Naive thymus-derived CD8-positive, alpha-beta T cell (primary cell): ENCODE measurements around the gene PREB. TPM values are rescaled to one million over a fixed set of nuclear protein-coding genes. Genes with fewer than 3 reads are reported as not detected.

ENCODE experiments used
- ATAC-seq, 2 donors: fragments of 150-1000 bp; cut with Tn5 transposase in 1 of 2; sonication (Bioruptor Pico), chemical (Tn5 transposase) in 1 of 2; 1 replicate in 1 of 2; 2 replicates in 1 of 2; pipeline ENCODE4 v1.10.0; 2021; ENCODE audit warnings: mild to moderate bottlenecking in 2 of 2, moderate library complexity in 2 of 2
- POLR2A ChIA-PET: fragments of 350-600 bp; sonication (Branson Sonifier 250); formaldehyde crosslinking; loops from one replicate; lab custom pipeline; 2021; ENCODE audit warnings: antibody characterized with exemption; lab: Charles Lee
- DNase-seq, 10 donors: peaks; one replicate each; pipeline versions ENCODE4 v3.0.0 to v3.0.0-alpha.2; 2020 to 2022
- H3K27ac Mint-ChIP-seq, 10 donors: one replicate each; pipeline ENCODE4 v1.8.0; 2020 to 2022; ENCODE audit warnings: mild to moderate bottlenecking in 10 of 10, mixed read lengths in 10 of 10, moderate library complexity in 4 of 10, inconsistent platforms in 1 of 10
- H3K27me3 Mint-ChIP-seq, 5 donors: one replicate each; pipeline ENCODE4 v1.8.0; 2021 to 2022; ENCODE audit warnings: mixed read lengths in 5 of 5
- H3K36me3 Mint-ChIP-seq, 3 donors: one replicate each; pipeline ENCODE4 v1.8.0; 2020 to 2022; ENCODE audit warnings: mixed read lengths in 3 of 3, mild to moderate bottlenecking in 2 of 3, inconsistent platforms in 1 of 3
- H3K4me1 Mint-ChIP-seq, 4 donors: one replicate each; pipeline ENCODE4 v1.8.0; 2021 to 2022; ENCODE audit warnings: mixed read lengths in 4 of 4
- H3K4me3 Mint-ChIP-seq, 10 donors: one replicate each; pipeline ENCODE4 v1.8.0; 2020 to 2022; ENCODE audit warnings: mild to moderate bottlenecking in 10 of 10, mixed read lengths in 10 of 10, moderate library complexity in 6 of 10, inconsistent platforms in 1 of 10
- H3K9me3 Mint-ChIP-seq, 9 donors: one replicate each; pipeline ENCODE4 v1.8.0; 2020 to 2022; ENCODE audit warnings: mixed read lengths in 9 of 9, mild to moderate bottlenecking in 3 of 9, inconsistent platforms in 1 of 9, moderate library complexity in 1 of 9
- polyA plus RNA-seq, 3 donors: library from polyadenylated mRNA; unstranded; fragments of 300-500 nt; fragmentation: Illumina TruSeq; gene quantifications; one replicate each; pipeline ENCODE4 v1.2.3, GENCODE V29; 2021
- total RNA-seq, 8 experiments: library from RNA in 2 of 8; stranded (reverse) in 2 of 8; gene quantifications; one replicate each; pipeline ENCODE4 v1.2.3 and lab custom pipeline; 2021 to 2026

Gene PREB
- total and polyA plus RNA-seq, 5 experiments from 2014 or later, result 35.9 to 58.4 (median 43.3) TPM

DNA sequence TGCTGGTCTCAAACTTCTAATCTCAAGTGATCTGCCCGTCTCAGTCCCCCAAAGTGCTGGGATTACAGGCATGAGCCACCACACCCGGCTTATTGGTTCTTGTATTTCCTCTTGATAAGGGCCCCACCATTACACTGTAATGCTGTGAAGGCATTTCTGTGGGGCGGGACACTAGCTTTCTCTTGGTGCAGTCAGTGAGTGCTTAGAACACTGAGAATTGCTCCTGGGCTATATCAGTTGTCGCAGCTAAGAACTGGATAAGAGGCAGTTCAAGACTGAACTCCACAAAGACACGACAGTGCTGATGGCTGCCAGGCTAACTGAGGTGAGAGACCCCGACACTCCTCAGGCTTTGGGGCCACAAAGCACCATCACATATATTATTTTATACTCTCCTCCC lies 45.8 kb downstream of the PREB start:
- peak overlapping the region in 2 of 10 donors; percentile 50 to 79 for H3K27ac Mint-ChIP-seq
- H3K4me3 Mint-ChIP-seq, result peak overlapping the region in 4 of 10 donors; percentile 20 to 74 (median 24)
- DNase-seq (peak in 1 of 10 donors; percentile 52), ATAC-seq (no peak)
- H3K9me3 Mint-ChIP-seq, result no peaks in the 10 kb centered on the region
- peaks cover 0 to 1% (median 0%) of the 10 kb centered on the region in 3 donors for H3K36me3 Mint-ChIP-seq
- peaks cover 7 to 24% (median 18%) of the 10 kb centered on the region in 4 donors for H3K4me1 Mint-ChIP-seq
- POLR2A ChIA-PET, result interaction anchor here (1.0 to 12.2 kb wide), 3 partner anchors 18 to 191 kb away, joined by 3 to 197 read pairs (median 7); partner anchors contain the start of genes AGBL5 and OST4
- no peaks in the 10 kb centered on the region for H3K27me3 Mint-ChIP-seq

DNA sequence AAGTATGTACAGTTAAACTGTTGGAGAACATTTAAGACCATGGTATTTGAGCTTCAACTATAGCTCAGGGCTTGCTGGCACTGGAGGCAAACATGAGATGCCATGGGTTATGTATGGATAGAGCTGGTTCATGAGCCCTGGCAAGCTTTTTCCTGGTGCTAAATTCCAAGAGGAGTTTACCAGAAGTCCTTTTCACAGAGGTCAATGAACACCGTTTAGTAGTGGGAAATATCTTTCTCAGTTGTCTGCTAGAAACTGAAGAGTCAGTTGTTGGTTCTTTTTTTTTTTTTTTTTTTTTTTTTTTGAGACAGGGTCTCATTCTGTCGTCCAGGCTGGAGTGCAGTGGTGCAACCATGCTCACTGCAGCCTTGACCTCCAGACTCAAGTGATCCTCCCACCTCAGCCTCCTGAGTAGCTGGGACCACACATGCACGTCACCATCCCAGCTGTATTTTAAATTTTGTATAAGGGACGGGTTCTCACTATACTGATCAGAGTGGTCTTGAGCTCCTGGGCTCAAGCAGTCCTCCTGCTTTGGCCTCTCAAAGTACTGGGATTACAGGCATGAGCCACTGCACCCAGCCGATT lies 46.5 kb downstream of the PREB start:
- DNase-seq (no peak), ATAC-seq (no peak)
- Mint-ChIP-seq H3K36me3 (peaks cover 0 to 1% (median 0%) of the 10 kb centered on the region in 3 donors), H3K9me3 (no peaks in the 10 kb centered on the region), H3K27ac (peak overlapping the region in 2 of 10 donors; percentile 46 to 66), H3K4me1 (peaks cover 7 to 24% (median 18%) of the 10 kb centered on the region in 4 donors), H3K4me3 (peak overlapping the region in 9 of 10 donors; percentile 74 to 89 (median 84)), H3K27me3 (no peaks in the 10 kb centered on the region)
- POLR2A ChIA-PET, result interaction anchor here (1.0 to 12.2 kb wide), 5 partner anchors 8 to 192 kb away, joined by 3 to 197 read pairs (median 6); partner anchors contain the start of genes AGBL5, OST4 and PREB

DNA sequence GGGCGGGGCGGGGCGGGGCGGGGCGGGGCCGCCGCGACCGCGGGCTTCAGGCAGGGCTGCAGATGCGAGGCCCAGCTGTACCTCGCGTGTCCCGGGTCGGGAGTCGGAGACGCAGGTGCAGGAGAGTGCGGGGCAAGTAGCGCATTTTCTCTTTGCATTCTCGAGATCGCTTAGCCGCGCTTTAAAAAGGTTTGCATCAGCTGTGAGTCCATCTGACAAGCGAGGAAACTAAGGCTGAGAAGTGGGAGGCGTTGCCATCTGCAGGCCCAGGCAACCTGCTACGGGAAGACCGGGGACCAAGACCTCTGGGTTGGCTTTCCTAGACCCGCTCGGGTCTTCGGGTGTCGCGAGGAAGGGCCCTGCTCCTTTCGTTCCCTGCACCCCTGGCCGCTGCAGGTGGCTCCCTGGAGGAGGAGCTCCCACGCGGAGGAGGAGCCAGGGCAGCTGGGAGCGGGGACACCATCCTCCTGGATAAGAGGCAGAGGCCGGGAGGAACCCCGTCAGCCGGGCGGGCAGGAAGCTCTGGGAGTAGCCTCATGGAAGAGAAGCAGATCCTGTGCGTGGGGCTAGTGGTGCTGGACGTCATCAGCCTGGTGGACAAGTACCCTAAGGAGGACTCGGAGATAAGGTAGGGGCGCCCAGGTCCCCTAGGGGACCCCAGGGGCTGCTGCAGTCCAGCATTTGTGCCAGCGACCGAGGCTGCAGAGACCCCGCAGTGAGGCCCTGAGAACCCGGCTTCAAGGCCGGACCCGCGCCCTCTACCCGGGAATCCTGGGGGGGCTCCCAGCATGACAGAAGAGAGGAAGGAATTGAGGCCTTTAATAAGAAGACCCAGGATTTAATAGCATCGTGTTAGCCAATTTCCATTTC lies 47.5 kb downstream of the PREB start, which contains the start of gene KHK:
Gene KHK (plus strand): TSS at position 49 of the 870 bp plus-strand sequence. CDS start 488 bp downstream, at position 537.
- POLR2A ChIA-PET, result interaction anchor here (0.7 to 12.2 kb wide), 10 partner anchors 9 to 284 kb away, joined by 3 to 197 read pairs (median 5); partner anchors contain the start of genes ABHD1, AGBL5, ATRAID and OST4
- H3K36me3 Mint-ChIP-seq, result peaks cover 0 to 1% (median 0%) of the 10 kb centered on the region in 3 donors
- no peaks in the 10 kb centered on the region for H3K9me3 Mint-ChIP-seq
- no peak for ATAC-seq
- H3K4me3 Mint-ChIP-seq, result peak within 1 kb of the TSS; percentile 79 to 89 (median 85)
- peak within 1 kb of the TSS; percentile 63 to 93 (median 86) for H3K27ac Mint-ChIP-seq
- H3K27me3 Mint-ChIP-seq, result no peaks in the 10 kb centered on the region
- peak in 2 of 10 donors; percentile 11 to 61 for DNase-seq
- H3K4me1 Mint-ChIP-seq, result peaks cover 7 to 24% (median 18%) of the 10 kb centered on the region in 4 donors

DNA sequence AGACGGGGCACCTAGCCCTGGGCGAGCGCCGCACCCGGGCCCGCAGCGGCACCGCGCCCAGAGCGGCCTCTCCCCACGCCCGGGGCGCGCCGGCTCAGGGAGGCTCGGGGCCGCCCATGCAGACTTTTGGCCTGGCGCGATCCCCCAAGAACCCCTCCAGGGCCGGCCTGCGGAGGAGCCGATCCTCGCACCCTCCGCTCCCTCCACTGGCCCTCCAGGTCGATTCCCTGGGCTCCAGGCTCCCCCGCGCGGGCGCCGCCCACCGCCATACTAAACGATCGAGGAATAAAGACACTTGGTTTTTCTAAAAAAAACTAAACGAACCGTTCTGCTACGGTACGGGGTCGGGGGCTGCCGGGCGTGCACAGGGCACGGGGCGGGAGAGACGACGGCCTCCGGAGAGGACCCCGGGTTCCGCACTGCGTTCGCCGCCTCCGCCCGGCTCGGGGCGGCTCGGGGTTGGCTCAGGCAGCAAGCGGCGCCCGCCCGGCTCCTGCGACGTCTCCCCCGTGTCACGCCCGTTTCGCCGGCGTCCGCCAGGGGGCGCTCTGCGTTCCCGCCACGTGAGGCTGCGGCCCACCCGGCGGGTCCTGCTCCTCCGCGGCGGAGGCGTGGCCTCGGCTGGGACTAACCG lies 48.2 kb downstream of the PREB start:
- Mint-ChIP-seq H3K36me3 (no peaks in the 10 kb centered on the region), H3K4me3 (peak overlapping the region; percentile 79 to 89 (median 85)), H3K27me3 (no peaks in the 10 kb centered on the region), H3K9me3 (no peaks in the 10 kb centered on the region), H3K4me1 (peaks cover 12 to 30% (median 24%) of the 10 kb centered on the region in 4 donors), H3K27ac (peak overlapping the region in 8 of 10 donors; percentile 70 to 93 (median 86))
- peak; percentile 90 to 91 for ATAC-seq
- peak; percentile 95 to 99 (median 99) for DNase-seq
- POLR2A ChIA-PET, result interaction anchor here (0.7 to 12.2 kb wide), 11 partner anchors 9 to 285 kb away, joined by 3 to 197 read pairs (median 4); partner anchors contain the start of genes ABHD1, AGBL5, ATRAID and OST4

DNA sequence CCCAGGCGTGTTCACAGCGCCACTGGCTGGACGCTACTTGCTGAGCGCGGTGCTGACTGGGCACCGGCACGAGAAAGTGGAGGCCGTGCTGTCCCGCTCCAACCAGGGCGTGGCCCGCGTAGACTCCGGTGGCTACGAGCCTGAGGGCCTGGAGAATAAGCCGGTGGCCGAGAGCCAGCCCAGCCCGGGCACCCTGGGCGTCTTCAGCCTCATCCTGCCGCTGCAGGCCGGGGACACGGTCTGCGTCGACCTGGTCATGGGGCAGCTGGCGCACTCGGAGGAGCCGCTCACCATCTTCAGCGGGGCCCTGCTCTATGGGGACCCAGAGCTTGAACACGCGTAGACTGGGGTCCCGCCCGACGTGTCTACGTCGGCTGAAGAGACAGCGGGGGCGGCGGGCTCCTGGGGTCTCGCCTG lies 48.8 kb downstream of the PREB start:
- POLR2A ChIA-PET, result interaction anchor here (0.6 to 12.2 kb wide), 7 partner anchors 9 to 271 kb away, joined by 3 to 197 read pairs (median 4); partner anchors contain the start of genes AGBL5, GTF3C2 and OST4
- Mint-ChIP-seq H3K4me3 (peak overlapping the region; percentile 55 to 89 (median 78)), H3K36me3 (no peaks in the 10 kb centered on the region), H3K27ac (peak overlapping the region; percentile 58 to 87 (median 71)), H3K27me3 (no peaks in the 10 kb centered on the region), H3K4me1 (peaks cover 16 to 35% (median 29%) of the 10 kb centered on the region in 4 donors), H3K9me3 (no peaks in the 10 kb centered on the region)
- no peak for ATAC-seq
- peak in 4 of 10 donors; percentile 10 to 66 (median 28) for DNase-seq

DNA sequence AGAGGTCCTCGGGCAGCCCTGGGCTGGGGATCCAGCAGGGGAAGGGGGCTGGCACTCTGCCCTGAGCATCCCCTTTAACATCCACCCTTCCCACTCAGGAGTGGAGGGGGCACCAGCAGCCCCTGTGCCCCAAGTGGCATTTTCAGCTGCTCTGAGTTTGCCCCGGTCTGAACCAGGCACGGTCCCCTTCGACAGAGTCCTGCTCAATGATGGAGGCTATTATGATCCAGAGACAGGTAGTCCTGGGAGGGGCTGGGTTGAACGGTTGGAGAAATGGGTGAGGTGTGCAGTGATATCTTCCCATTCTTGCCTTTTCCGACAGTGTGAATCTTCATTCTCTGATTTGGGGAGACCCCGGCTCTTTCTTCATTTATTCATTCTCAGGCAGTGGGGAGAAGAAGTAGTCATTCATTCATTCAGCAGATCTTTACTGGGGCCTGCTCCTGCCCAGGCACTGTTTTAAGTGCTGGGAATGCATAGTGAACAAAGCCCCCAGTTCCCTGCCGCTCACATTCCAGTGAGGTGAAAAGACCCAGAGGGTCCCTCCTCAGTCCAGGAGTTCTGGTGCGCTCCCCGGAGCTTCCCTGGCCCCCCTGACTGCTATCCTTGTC lies 49.3 kb downstream of the PREB start:
- POLR2A ChIA-PET, result interaction anchor here (0.6 to 12.2 kb wide), 6 partner anchors 8 to 271 kb away, joined by 3 to 197 read pairs (median 5); partner anchors contain the start of genes AGBL5, GTF3C2 and OST4
- H3K27me3 Mint-ChIP-seq, result no peaks in the 10 kb centered on the region
- peak overlapping the region; percentile 55 to 89 (median 78) for H3K4me3 Mint-ChIP-seq
- peak overlapping the region; percentile 58 to 87 (median 71) for H3K27ac Mint-ChIP-seq
- peaks cover 17 to 40% (median 32%) of the 10 kb centered on the region in 4 donors for H3K4me1 Mint-ChIP-seq
- no peaks in the 10 kb centered on the region for H3K9me3 Mint-ChIP-seq
- ATAC-seq (no peak), DNase-seq (no peak)
- H3K36me3 Mint-ChIP-seq, result no peaks in the 10 kb centered on the region

DNA sequence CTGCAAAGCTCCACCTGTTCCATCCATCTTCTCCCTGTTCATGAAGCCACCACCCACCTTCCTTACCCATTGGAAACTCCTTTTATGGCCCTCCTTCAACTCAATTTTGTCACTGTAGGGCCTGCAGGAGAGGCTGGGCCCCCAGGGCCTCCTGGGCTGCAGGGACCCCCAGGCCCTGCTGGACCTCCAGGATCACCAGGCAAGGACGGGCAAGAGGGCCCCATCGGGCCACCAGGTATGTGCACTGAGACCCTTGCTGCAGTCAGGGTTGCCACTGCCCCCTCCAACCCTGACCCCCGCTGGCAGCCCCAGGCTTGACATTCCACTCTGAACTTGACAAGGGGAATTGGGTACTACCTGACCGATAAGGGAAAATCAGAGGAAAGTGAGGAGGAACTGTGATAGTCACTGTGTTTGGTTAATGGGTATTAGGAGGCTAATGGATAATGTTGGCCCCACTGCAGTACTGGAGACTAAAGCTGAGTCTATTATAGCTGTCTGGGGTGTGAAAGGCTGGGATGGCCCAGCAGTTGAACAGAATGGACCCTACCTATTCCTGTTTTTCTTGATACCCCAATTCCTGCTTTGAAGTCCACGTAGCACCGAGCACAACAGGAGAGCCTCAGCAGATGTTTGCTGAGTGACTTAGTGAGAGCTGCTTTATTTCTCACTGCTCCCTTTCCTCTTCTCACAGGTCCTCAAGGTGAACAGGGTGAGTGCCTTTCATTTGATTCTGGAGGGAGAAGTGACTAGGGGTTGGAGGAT lies 50.0 kb downstream of the PREB start:
- Mint-ChIP-seq H3K4me1 (peaks cover 17 to 44% (median 32%) of the 10 kb centered on the region in 4 donors), H3K36me3 (no peaks in the 10 kb centered on the region), H3K4me3 (peak overlapping the region; percentile 30 to 89 (median 73)), H3K27ac (peak overlapping the region in 5 of 10 donors; percentile 49 to 85 (median 56)), H3K9me3 (no peaks in the 10 kb centered on the region), H3K27me3 (no peaks in the 10 kb centered on the region)
- DNase-seq (peak in 1 of 10 donors; percentile 27), ATAC-seq (no peak)
- POLR2A ChIA-PET, result interaction anchor here (1.4 to 12.2 kb wide), 3 partner anchors 14 to 128 kb away, joined by 3 to 197 read pairs (median 129); partner anchors contain the start of genes AGBL5, ATRAID, OST4 and SLC5A6

DNA sequence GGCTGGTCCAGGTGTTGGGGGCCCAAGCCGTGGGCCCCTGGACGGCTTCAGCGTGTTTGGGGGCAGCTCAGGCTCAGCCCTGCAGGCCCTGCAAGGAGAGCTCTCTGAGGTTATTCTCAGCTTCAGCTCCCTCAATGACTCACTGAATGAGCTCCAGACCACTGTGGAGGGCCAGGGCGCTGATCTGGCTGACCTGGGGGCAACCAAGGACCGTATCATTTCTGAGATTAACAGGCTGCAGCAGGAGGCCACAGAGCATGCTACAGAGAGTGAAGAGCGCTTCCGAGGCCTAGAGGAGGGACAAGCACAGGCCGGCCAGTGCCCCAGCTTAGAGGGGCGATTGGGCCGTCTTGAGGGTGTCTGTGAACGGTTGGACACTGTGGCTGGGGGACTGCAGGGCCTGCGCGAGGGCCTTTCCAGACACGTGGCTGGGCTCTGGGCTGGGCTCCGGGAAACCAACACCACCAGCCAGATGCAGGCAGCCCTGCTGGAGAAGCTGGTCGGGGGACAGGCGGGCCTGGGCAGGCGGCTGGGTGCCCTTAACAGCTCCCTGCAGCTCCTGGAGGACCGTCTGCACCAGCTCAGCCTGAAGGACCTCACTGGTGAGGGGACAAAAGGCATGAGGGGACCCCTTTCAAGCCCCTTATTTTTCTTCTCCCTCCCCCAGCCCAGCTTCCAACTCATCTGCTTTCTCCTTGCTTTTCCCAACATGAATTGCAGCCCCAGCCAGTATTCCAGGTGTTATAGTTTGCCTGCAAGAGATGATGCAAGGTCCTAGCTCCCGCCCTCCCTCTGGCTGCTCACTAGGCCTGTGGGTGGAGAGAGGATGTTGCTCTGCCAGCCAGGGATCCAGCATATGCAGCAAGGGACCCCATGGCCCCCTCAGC lies 50.8 kb downstream of the PREB start:
- Mint-ChIP-seq H3K4me3 (peak overlapping the region in 5 of 10 donors; percentile 11 to 61 (median 39)), H3K27ac (peak overlapping the region in 4 of 10 donors; percentile 53 to 89 (median 64)), H3K4me1 (peaks cover 17 to 44% (median 31%) of the 10 kb centered on the region in 4 donors), H3K36me3 (no peaks in the 10 kb centered on the region), H3K27me3 (no peaks in the 10 kb centered on the region), H3K9me3 (no peaks in the 10 kb centered on the region)
- ATAC-seq (no peak), DNase-seq (peak in 1 of 10 donors; percentile 60)
- POLR2A ChIA-PET, result interaction anchor here (0.9 to 12.2 kb wide), 4 partner anchors 13 to 1052 kb away, joined by 3 to 197 read pairs (median 66); partner anchors contain the start of genes AGBL5, ATRAID, OST4 and SLC5A6

DNA sequence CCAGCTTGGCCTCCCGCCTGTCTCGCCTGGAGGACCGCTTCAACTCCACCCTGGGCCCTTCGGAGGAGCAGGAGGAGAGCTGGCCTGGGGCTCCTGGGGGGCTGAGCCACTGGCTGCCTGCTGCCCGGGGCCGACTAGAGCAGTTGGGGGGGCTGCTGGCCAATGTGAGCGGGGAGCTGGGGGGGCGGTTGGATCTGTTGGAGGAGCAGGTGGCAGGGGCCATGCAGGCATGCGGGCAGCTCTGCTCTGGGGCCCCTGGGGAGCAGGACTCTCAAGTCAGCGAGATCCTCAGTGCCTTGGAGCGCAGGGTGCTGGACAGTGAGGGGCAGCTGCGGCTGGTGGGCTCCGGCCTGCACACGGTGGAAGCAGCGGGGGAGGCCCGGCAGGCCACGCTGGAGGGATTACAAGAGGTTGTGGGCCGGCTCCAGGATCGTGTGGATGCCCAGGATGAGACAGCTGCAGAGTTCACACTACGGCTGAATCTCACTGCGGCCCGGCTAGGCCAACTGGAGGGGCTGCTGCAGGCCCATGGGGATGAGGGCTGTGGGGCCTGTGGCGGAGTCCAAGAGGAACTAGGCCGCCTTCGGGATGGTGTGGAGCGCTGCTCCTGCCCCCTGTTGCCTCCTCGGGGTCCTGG lies 51.5 kb downstream of the PREB start:
- no peak for ATAC-seq
- H3K27me3 Mint-ChIP-seq, result peaks cover 0 to under 1% (median 0%) of the 10 kb centered on the region in 5 donors
- H3K9me3 Mint-ChIP-seq, result no peaks in the 10 kb centered on the region
- POLR2A ChIA-PET, result interaction anchor here (0.6 to 12.2 kb wide), 5 partner anchors 13 to 1917 kb away, joined by 3 to 197 read pairs (median 4); partner anchors contain the start of genes AGBL5, OST4 and PREB
- no peaks in the 10 kb centered on the region for H3K36me3 Mint-ChIP-seq
- peak overlapping the region in 2 of 10 donors; percentile 32 to 39 for H3K4me3 Mint-ChIP-seq
- H3K4me1 Mint-ChIP-seq, result peaks cover 17 to 44% (median 31%) of the 10 kb centered on the region in 4 donors
- peak in 1 of 10 donors; percentile 61 for DNase-seq
- H3K27ac Mint-ChIP-seq, result no peak overlapping the region
